Adrenal gland (tissue), 12 donors: ENCODE results near the gene CCDC138. TPM values are rescaled to one million over a fixed set of nuclear protein-coding genes. Genes with fewer than 3 reads are reported as not detected.

Experiments used
- DNase-seq, 7 donors: peaks; one replicate each; pipeline ENCODE4 v3.0.0-alpha.2; 2019 to 2020
- H3K27ac ChIP-seq, 5 donors: fragments of 200-600 bp; sonication (generic) in 4 of 5; 1 replicate in 3 of 5; 2 replicates in 2 of 5; pipeline versions ENCODE4 v1.5.1 to v1.8.0; 2016 to 2020; ENCODE audit warnings: mild to moderate bottlenecking in 1 of 5
- H3K27me3 ChIP-seq: fragments of 200-600 bp; 2 replicates; pipeline ENCODE4 v1.8.0; 2021
- H3K36me3 ChIP-seq, 2 donors: fragments of 200-600 bp; replicated peaks in 1 of 2; 1 replicate in 1 of 2; 2 replicates in 1 of 2; pipeline versions ENCODE4 v1.5.1 to v1.8.0; 2018 to 2022
- H3K4me1 ChIP-seq, 2 donors: fragments of 200-600 bp; replicated peaks in 1 of 2; 1 replicate in 1 of 2; 2 replicates in 1 of 2; pipeline versions ENCODE4 v1.5.1 to v1.8.0; 2018 to 2021
- H3K4me3 ChIP-seq, 4 donors: fragments of 200-600 bp; sonication (generic) in 3 of 4; one replicate each; pipeline ENCODE4 v1.5.1; 2016 to 2018
- H3K9me3 ChIP-seq, 3 donors: fragments of 200-600 bp; sonication (generic) in 1 of 3; replicated peaks in 1 of 3; 1 replicate in 2 of 3; 2 replicates in 1 of 3; pipeline versions ENCODE4 v1.5.1 to v1.8.0; 2016 to 2021
- POLR2A ChIP-seq, 2 donors: fragments of 450-650 bp; IDR thresholded peaks; one replicate each; pipeline ENCODE4 v1.6.1; 2017; ENCODE audit warnings: antibody characterized with exemption in 2 of 2, mild to moderate bottlenecking in 2 of 2, moderate library complexity in 1 of 2
- WGBS, 4 donors: extraction: QIAGEN DNeasy Blood & Tissue Kit in 2 of 4; methylation state at CpG; one replicate each; pipeline versions ENCODE4 v1.1.5 to v1.1.7; 2013 to 2017; 5-methylcytosine and 5-hydroxymethylcytosine counted together
- intact Hi-C, 2 donors: fragments of 100-400 bp; cut with DNase I; formaldehyde crosslinking; loops; one replicate each; pipeline versions ENCODE4 v1.14.1 to v1.15.0; 2022 to 2023
- polyA plus RNA-seq, 3 donors: library from polyadenylated mRNA; stranded (reverse); fragments of 200-250 nt in 2 of 3; fragments of 350-450 nt in 1 of 3; fragmentation: Illumina TruSeq in 1 of 3; extraction: RNeasy Lipid Tissue Mini Kit (QIAGEN cat#74804) in 1 of 3; gene quantifications; one replicate each; pipeline ENCODE4 v1.2.3, GENCODE V29; 2013 to 2014
- total RNA-seq, 9 donors: library from RNA; depleted of rRNA in 4 of 9; stranded (reverse); fragments of >200 nt in 4 of 9; fragments of 120-200 nt in 1 of 9; fragmentation: NEBNext Ultra II Directional in 1 of 9; extraction: Animal tissue kit (Norgen Biotek cat#: 25700) in 1 of 9; gene quantifications; one replicate each; pipeline versions ENCODE4 v1.1.0 to v1.2.4, GENCODE V29; 2013 to 2023
- TF ChIP-seq, protein P1 (sequence below), 6 experiments: fragments of 450-650 bp in 4 of 6; fragments of 200-600 bp in 2 of 6; sonication (generic) in 1 of 6; IDR thresholded peaks; 1 replicate in 5 of 6; 2 replicates in 1 of 6; pipeline versions ENCODE4 v1.5.1 to v1.8.0; 2016 to 2021; ENCODE audit warnings: antibody characterized with exemption in 6 of 6, mild to moderate bottlenecking in 2 of 6, moderate library complexity in 1 of 6
- donor health status: healthy with polysubstance abuse.
- donor health status: Bipolar disorder and iron deficiency.
- donor health status: DM: yes; HTN: yes; CAD: no.
- donor health status: DM: no; HTN: no; CAD: no.
- donor health status: DM: no; HTN: no; CAD: no.
- donor health status: DM: yes; HTN: yes; CAD: no.

The CCDC138 gene
- total and polyA plus RNA-seq, 12 donors: 1.0 to 8.0 (median 2.1) TPM

DNA sequence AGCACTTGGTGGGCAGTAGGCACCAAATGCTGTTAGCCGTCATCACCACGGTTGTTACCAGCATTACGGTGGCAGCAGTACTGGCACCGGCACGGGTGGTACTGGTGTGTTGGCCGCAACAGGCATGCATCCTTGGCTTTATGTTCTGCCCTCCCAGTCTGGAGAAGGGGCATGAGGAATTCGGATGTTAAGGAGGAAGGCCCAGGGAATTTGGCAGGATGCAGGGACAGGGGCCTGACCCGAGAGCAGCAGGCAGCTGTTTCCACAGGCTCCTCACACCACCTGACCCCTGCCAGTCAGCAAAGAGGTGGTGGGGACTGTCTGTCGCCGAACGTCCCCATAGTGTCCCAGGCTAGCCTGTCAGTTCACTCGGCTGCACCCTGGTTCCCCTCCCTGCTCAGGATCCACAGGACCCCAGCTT, 123.5 kb downstream of the CCDC138 start:
- H3K4me1 ChIP-seq: no peaks in the 10 kb centered on the region
- intact Hi-C loops: no loop called here
- no peaks in the 10 kb centered on the region for H3K36me3 ChIP-seq
- H3K4me3 ChIP-seq: no peak overlapping the region
- no peak overlapping the region for H3K27ac ChIP-seq
- peak in 1 of 7 donors; percentile 24 for DNase-seq
- H3K27me3 ChIP-seq: no peaks in the 10 kb centered on the region
- TF ChIP-seq, protein P1, sequence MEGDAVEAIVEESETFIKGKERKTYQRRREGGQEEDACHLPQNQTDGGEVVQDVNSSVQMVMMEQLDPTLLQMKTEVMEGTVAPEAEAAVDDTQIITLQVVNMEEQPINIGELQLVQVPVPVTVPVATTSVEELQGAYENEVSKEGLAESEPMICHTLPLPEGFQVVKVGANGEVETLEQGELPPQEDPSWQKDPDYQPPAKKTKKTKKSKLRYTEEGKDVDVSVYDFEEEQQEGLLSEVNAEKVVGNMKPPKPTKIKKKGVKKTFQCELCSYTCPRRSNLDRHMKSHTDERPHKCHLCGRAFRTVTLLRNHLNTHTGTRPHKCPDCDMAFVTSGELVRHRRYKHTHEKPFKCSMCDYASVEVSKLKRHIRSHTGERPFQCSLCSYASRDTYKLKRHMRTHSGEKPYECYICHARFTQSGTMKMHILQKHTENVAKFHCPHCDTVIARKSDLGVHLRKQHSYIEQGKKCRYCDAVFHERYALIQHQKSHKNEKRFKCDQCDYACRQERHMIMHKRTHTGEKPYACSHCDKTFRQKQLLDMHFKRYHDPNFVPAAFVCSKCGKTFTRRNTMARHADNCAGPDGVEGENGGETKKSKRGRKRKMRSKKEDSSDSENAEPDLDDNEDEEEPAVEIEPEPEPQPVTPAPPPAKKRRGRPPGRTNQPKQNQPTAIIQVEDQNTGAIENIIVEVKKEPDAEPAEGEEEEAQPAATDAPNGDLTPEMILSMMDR (IDR thresholded peaks at IDR 0.05): no peak
- no peak for TF ChIP-seq POLR2A (IDR thresholded peaks at IDR 0.05)
- no peaks in the 10 kb centered on the region for H3K9me3 ChIP-seq
- WGBS, 4 donors: 77 to 84% (median 80%) methylated on average over 7 to 12 of the region's 12 CpGs

DNA sequence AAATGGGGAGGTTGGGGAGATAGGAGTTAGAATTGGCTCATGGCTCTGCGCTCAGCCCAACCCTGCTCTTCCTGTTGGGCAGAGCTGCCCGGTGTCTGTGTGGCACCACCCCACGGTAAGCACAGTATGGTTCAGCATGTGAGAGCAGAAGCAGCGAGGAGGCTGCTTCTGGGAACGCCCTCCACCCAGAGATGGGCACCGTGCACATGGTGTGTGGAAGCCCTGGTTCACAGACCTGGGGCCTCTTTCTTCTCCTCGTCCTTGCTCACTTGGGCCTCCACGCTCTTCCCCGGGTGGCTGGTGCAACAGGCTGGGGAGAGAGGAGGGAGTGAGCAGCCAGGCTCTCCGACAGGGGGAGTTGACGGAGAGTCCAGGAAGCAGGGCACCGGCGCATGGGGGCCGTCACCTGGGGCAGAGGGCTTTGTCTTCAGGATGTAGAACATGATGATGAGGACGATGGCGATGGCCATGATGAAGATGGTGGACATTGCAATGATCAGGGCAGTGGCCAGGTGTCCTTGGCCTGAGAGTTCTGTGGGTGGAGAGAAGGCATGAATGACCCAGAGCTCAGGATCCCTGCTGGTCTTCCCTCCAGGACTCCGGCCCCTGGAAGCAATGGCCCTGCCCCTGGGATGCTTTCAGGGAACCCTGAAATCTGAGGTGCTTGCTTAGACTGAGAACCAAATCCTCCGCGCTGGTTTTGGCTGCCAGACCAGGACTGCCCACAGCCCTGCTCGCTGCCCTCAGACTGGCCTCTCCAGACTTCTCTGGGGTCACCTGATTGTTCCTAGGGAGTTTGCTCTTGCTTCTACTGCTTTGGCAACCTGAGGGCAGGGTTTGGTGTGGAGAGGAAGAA, 124.2 kb downstream of the CCDC138 start:
- H3K4me3 ChIP-seq: no peak overlapping the region
- 81 to 93% (median 85%) methylated on average over 14 to 20 of the region's 20 CpGs for WGBS, 4 donors
- DNase-seq: peak in 1 of 7 donors; percentile 25
- H3K9me3 ChIP-seq: no peaks in the 10 kb centered on the region
- intact Hi-C loops: no loop called here
- H3K27me3 ChIP-seq: no peaks in the 10 kb centered on the region
- no peaks in the 10 kb centered on the region for H3K36me3 ChIP-seq
- TF ChIP-seq POLR2A (IDR thresholded peaks at IDR 0.05): no peak
- TF ChIP-seq, protein P1 (IDR thresholded peaks at IDR 0.05): no peak
- no peak overlapping the region for H3K27ac ChIP-seq
- no peaks in the 10 kb centered on the region for H3K4me1 ChIP-seq

DNA sequence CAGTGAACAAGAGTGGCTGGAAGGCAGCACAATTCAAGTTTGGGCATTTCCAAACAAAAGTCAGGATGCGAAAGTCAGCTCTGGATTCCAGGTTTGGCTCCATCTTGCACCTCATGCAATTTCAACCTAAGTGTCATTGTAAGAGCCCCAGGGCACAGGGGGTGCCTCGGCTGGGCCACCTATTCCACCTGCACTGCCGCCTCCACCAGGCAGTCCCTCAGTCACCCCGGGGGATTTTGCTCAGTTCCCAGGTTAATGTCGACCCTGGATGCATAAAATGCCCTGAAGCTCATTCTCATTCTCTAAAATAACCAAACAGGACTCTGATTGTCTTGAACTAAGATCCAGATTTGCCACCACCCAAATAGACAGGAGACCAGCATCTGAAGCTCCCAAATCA, 124.8 kb downstream of the CCDC138 start:
- Histone ChIP-seq H3K9me3 (no peaks in the 10 kb centered on the region), H3K4me1 (no peaks in the 10 kb centered on the region), H3K27ac (no peak overlapping the region), H3K27me3 (no peaks in the 10 kb centered on the region), H3K4me3 (no peak overlapping the region), H3K36me3 (no peaks in the 10 kb centered on the region)
- intact Hi-C loops: no loop called here
- WGBS, 4 donors: 80 to 84% (median 82%) methylated on average over 3 to 5 of the region's 5 CpGs
- TF ChIP-seq POLR2A (IDR thresholded peaks at IDR 0.05): no peak
- TF ChIP-seq, protein P1 (IDR thresholded peaks at IDR 0.05): no peak
- DNase-seq: peak in 1 of 7 donors; percentile 33

DNA sequence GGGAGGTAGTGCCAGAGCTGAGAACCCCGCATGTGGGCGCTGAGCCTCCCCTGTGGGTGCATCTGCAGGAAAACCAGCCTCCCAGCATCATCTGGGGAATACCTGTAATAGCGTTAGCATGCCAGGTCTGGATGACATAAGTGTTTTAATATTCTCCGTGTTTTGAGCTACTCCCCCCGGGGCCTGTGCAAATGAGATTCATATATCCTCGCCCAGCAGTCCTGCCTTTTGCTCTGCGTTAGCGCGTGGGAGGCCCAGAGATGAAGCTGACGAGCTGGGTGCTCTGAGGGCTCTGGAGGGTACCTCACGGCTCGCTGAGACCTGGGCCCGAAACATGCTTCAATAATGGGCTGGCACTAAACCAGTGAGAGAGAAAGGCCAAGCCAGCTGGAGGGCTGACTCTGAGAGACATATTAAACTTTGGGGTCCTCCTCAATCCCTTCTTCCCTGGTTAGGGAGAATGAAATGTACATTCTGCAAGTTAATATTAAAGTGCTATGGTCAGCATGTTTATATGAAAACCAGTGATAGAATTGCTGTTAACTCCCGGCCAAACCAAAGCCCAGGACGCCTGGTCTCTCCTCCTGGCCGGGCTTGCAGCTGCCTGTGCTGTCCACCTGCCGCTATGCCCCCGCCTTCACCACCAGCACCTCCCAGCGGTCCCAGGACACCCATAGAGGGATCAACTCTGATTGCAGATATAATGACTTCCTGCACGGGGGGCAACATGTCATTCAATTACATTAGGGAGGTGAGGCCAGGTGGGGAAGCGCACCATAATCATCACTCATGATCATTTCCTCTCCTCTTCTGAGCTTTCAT, 125.4 kb downstream of the CCDC138 start:
- Histone ChIP-seq H3K27ac (no peak overlapping the region), H3K36me3 (no peaks in the 10 kb centered on the region), H3K4me1 (no peaks in the 10 kb centered on the region), H3K9me3 (no peaks in the 10 kb centered on the region), H3K4me3 (no peak overlapping the region), H3K27me3 (no peaks in the 10 kb centered on the region)
- DNase-seq: peak in 1 of 7 donors; percentile 17
- TF ChIP-seq, protein P1 (IDR thresholded peaks at IDR 0.05): no peak
- no peak for TF ChIP-seq POLR2A (IDR thresholded peaks at IDR 0.05)
- WGBS, 4 donors: 81 to 91% (median 83%) methylated on average over 21 of the region's 21 CpGs
- intact Hi-C loops: no loop called here
